Upper lobe of right lung (tissue), 1 donor: ENCODE measurements around the gene CD38. TPM values are rescaled to one million over a fixed set of nuclear protein-coding genes. Genes with fewer than 3 reads are reported as not detected.
A peak's percentile ranks its signal among the peaks of the same experiment; 100 is the strongest.
"Not testable (repeated sequence)": the region's sequence is repeated elsewhere in the genome, so short reads cannot be mapped to it uniquely, and the experiment has no call there.

Source experiments
- ATAC-seq: fragments of 200-7000 bp; cut with Tn5 transposase; one replicate; pipeline ENCODE4 v1.9.1; 2020; ENCODE audit warnings: mild to moderate bottlenecking, moderate library complexity
- DNase-seq: peaks from one replicate; pipeline ENCODE4 v3.0.0-alpha.2; 2020
- H3K27ac ChIP-seq: fragments of 200-600 bp; one replicate; pipeline ENCODE4 v1.8.0; 2022
- H3K27me3 ChIP-seq: fragments of 200-600 bp; one replicate; pipeline ENCODE4 v1.8.0; 2022; ENCODE audit warnings: mild to moderate bottlenecking
- H3K36me3 ChIP-seq: fragments of 200-600 bp; one replicate; pipeline ENCODE4 v1.8.0; 2022
- H3K4me1 ChIP-seq: fragments of 200-600 bp; one replicate; pipeline ENCODE4 v1.8.0; 2022
- H3K4me3 ChIP-seq: fragments of 200-600 bp; one replicate; pipeline ENCODE4 v1.8.0; 2022; ENCODE audit warnings: mild to moderate bottlenecking
- H3K9me3 ChIP-seq: fragments of 200-600 bp; one replicate; pipeline ENCODE4 v1.8.0; 2022
- CTCF ChIP-seq: fragments of 200-600 bp; IDR thresholded peaks from one replicate; pipeline ENCODE4 v1.8.0; 2022; ENCODE audit warnings: antibody characterized with exemption
- intact Hi-C: fragments of 100-400 bp; cut with DNase I; formaldehyde crosslinking; loops from one replicate; pipeline ENCODE4 v1.11.0; 2022
- total RNA-seq: library from RNA; stranded (reverse); fragmentation: NEBNext Ultra II Directional; extraction: Animal tissue kit (Norgen Biotek cat#: 25700); gene quantifications from one replicate; pipeline ENCODE4 v1.2.1, GENCODE V29; 2021
- donor health status: DM: no; HTN: yes; CAD: no; lungs with severe emphysema.

Gene CD38
- total RNA-seq, 1 donor from 2014 or later: 2.4 TPM

- TF ChIP-seq CTCF: no peak
- Histone ChIP-seq H3K36me3 (no peaks in the 10 kb centered on the region), H3K27ac (no peak overlapping the region), H3K9me3 (no peaks in the 10 kb centered on the region), H3K4me3 (no peak overlapping the region), H3K27me3 (no peaks in the 10 kb centered on the region), H3K4me1 (no peaks in the 10 kb centered on the region)
- DNase-seq (no peak), ATAC-seq (no peak)
- intact Hi-C loops: no loop called here
Observed at GRCh38 chr4:15755321-15756155, 22.6 kb upstream of the CD38 start.

GRCh38 chr4:15756361-15756861 is 21.7 kb upstream of the CD38 start:
- peak; percentile 21 for TF ChIP-seq CTCF
- H3K36me3 ChIP-seq: no peaks in the 10 kb centered on the region
- H3K9me3 ChIP-seq: no peaks in the 10 kb centered on the region
- no peak overlapping the region for H3K4me3 ChIP-seq
- no peak for DNase-seq
- H3K4me1 ChIP-seq: no peaks in the 10 kb centered on the region
- H3K27ac ChIP-seq: no peak overlapping the region
- H3K27me3 ChIP-seq: no peaks in the 10 kb centered on the region
- ATAC-seq: peak; percentile 70
- intact Hi-C loops: no loop called here

- TF ChIP-seq CTCF: no peak
Observed at GRCh38 chr4:15757054-15757453, 21.1 kb upstream of the CD38 start.

GRCh38 chr4:15758294-15758693 is 19.8 kb upstream of the CD38 start:
- no peak overlapping the region for H3K27ac ChIP-seq
- no peak for DNase-seq
- no peak for TF ChIP-seq CTCF
- no peaks in the 10 kb centered on the region for H3K36me3 ChIP-seq
- no peaks in the 10 kb centered on the region for H3K27me3 ChIP-seq
- no peaks in the 10 kb centered on the region for H3K9me3 ChIP-seq
- H3K4me3 ChIP-seq: no peak overlapping the region
- no peaks in the 10 kb centered on the region for H3K4me1 ChIP-seq
- no peak for ATAC-seq
- intact Hi-C loops: no loop called here

More at GRCh38 chr4:15757054-15757453, 21.1 kb upstream of the CD38 start:
- H3K27ac ChIP-seq: no peak overlapping the region
- H3K9me3 ChIP-seq: no peaks in the 10 kb centered on the region
- no peaks in the 10 kb centered on the region for H3K4me1 ChIP-seq
- no peaks in the 10 kb centered on the region for H3K36me3 ChIP-seq
- intact Hi-C loops: no loop called here
- H3K4me3 ChIP-seq: no peak overlapping the region
- DNase-seq: no peak
- no peaks in the 10 kb centered on the region for H3K27me3 ChIP-seq
- no peak for ATAC-seq

GRCh38 chr4:15762460-15762859 is 15.7 kb upstream of the CD38 start:
- H3K4me3 ChIP-seq, intact Hi-C loops, H3K4me1 ChIP-seq, ATAC-seq, DNase-seq, H3K36me3 ChIP-seq, H3K9me3 ChIP-seq, H3K27ac ChIP-seq, H3K27me3 ChIP-seq: not testable (repeated sequence)

GRCh38 chr4:15765391-15765790 is 12.7 kb upstream of the CD38 start:
- Histone ChIP-seq H3K4me1 (no peaks in the 10 kb centered on the region), H3K9me3 (no peaks in the 10 kb centered on the region), H3K36me3 (no peaks in the 10 kb centered on the region), H3K27me3 (no peaks in the 10 kb centered on the region), H3K27ac (no peak overlapping the region), H3K4me3 (no peak overlapping the region)
- no peak for TF ChIP-seq CTCF
- intact Hi-C loops: no loop called here
- DNase-seq (no peak), ATAC-seq (no peak)
